ENCODE measurements around the gene RAB5A. TPM values are rescaled to one million over a fixed set of nuclear protein-coding genes. Genes with fewer than 3 reads are reported as not detected.

RAB5A gene
- total and polyA plus RNA-seq, 2 donors (not counting 3 experiments of a cell fraction or from before 2014, with no cell fraction given): 20.6 to 63.8 TPM

DNA sequence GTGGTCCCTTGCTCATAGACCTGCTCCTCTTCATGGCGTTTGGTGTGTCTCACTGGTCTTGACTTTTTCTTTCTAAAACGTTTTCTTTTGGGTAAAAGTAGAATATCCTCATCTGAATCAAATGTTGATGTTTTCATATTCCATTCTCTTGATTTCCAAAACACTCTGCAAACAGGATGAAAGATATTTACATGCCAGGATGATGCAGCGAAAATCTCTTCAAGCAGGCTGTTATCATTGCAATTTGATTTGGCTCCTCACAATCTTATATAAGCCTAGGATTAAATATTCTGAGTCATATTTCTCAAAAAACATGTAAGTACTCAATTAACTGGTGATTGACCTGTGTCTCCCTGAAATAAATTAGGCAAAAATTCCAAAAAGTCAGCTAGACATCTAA lies 55.0 kb downstream of the RAB5A start:
- Histone ChIP-seq H3K9me3 (replicated peaks; ENCODE audit: control insufficient read depth, insufficient read depth, low read length) (no peaks in the 10 kb centered on the region), H3K27ac (ENCODE audit: insufficient read depth, low read depth, low read length) (no peak overlapping the region), H3K4me1 (ENCODE audit: control insufficient read depth, extremely low read depth, insufficient read depth, low read length) (no peaks in the 10 kb centered on the region), H3K79me2 (ENCODE audit: control insufficient read depth, insufficient read depth, low read length) (no peaks in the 10 kb centered on the region), H3K27me3 (ENCODE audit: control insufficient read depth in 2 of 2, insufficient read depth in 2 of 2, low read length in 2 of 2) (no peaks in the 10 kb centered on the region), H3K9me1 (replicated peaks; ENCODE audit: control insufficient read depth, extremely low read depth, insufficient read depth, low read length) (no peaks in the 10 kb centered on the region), H2AFZ (ENCODE audit: low read depth, low read length) (no peak overlapping the region), H3K4me2 (ENCODE audit: insufficient read depth, low read length) (no peak overlapping the region), H3K4me3 (replicated peaks in 1 of 3; ENCODE audit: insufficient read depth in 1 of 3, low read depth in 1 of 3, low read length in 3 of 3) (no peak overlapping the region), H4K20me1 (replicated peaks; ENCODE audit: control insufficient read depth, extremely low read depth, insufficient read depth, low read length) (no peaks in the 10 kb centered on the region), H3K36me3 (ENCODE audit: control insufficient read depth in 2 of 2, extremely low read depth in 1 of 2, insufficient read depth in 2 of 2, low read length in 2 of 2) (no peaks in the 10 kb centered on the region), H3K9ac (replicated peaks; ENCODE audit: extremely low read depth, insufficient read depth, low read length) (no peak overlapping the region)
- intact Hi-C loops (cut with micrococcal nuclease): no loop called here
- no TSS peak for BruUV-seq (replicated peaks)
- POLR2A ChIA-PET: no interaction called here
- dilution Hi-C loops (cut with MboI; ENCODE audit: extremely low pct_ligation_motif_present, low sequenced_read_pairs): no loop called here
- FAIRE-seq (no peak), DNase-seq (ENCODE audit: low read depth, low spot score) (no peak)
- CTCF ChIA-PET: no interaction called here
- TF ChIP-seq, protein P1, sequence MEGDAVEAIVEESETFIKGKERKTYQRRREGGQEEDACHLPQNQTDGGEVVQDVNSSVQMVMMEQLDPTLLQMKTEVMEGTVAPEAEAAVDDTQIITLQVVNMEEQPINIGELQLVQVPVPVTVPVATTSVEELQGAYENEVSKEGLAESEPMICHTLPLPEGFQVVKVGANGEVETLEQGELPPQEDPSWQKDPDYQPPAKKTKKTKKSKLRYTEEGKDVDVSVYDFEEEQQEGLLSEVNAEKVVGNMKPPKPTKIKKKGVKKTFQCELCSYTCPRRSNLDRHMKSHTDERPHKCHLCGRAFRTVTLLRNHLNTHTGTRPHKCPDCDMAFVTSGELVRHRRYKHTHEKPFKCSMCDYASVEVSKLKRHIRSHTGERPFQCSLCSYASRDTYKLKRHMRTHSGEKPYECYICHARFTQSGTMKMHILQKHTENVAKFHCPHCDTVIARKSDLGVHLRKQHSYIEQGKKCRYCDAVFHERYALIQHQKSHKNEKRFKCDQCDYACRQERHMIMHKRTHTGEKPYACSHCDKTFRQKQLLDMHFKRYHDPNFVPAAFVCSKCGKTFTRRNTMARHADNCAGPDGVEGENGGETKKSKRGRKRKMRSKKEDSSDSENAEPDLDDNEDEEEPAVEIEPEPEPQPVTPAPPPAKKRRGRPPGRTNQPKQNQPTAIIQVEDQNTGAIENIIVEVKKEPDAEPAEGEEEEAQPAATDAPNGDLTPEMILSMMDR (IDR thresholded peaks at IDR 0.05; ENCODE audit: extremely low read depth in 1 of 2, insufficient read depth in 1 of 2, low read depth in 1 of 2, low read length in 2 of 2): no peak

GRCh38 chr3:20007960-20008359 lies 61.1 kb downstream of the RAB5A start:
- TF ChIP-seq EZH2 (IDR thresholded peaks at IDR 0.05; ENCODE audit: borderline replicate concordance, low read depth, low read length, severe bottlenecking): no peak
- TF ChIP-seq POLR2A (IDR thresholded peaks at IDR 0.05; ENCODE audit: low read depth, low read length): no peak
- no peak for TF ChIP-seq GATA2 (IDR thresholded peaks at IDR 0.05; ENCODE audit: insufficient read depth, insufficient read length, low read depth, low read length)
- TF ChIP-seq MYC (IDR thresholded peaks at IDR 0.05; ENCODE audit: low read depth, low read length): no peak
- TF ChIP-seq POLR2AphosphoS5 (IDR thresholded peaks at IDR 0.05; ENCODE audit: insufficient read depth, low read depth, low read length): no peak
- no peak for TF ChIP-seq FOS (IDR thresholded peaks at IDR 0.05; ENCODE audit: borderline replicate concordance, insufficient read depth, low read length)
- TF ChIP-seq, protein P1 (IDR thresholded peaks at IDR 0.05; ENCODE audit: extremely low read depth in 1 of 2, insufficient read depth in 1 of 2, low read depth in 1 of 2, low read length in 2 of 2): no peak
- no peak for TF ChIP-seq JUN (IDR thresholded peaks at IDR 0.05; ENCODE audit: borderline replicate concordance, insufficient read depth, insufficient read length, low read depth)
- POLR2A ChIA-PET: no interaction called here

More at GRCh38 chr3:20007960-20008359, 61.1 kb downstream of the RAB5A start:
- no peaks in the 10 kb centered on the region for H3K36me3 ChIP-seq (ENCODE audit: control insufficient read depth in 2 of 2, extremely low read depth in 1 of 2, insufficient read depth in 2 of 2, low read length in 2 of 2)
- H3K4me1 ChIP-seq (ENCODE audit: control insufficient read depth, extremely low read depth, insufficient read depth, low read length): no peaks in the 10 kb centered on the region
- no peaks in the 10 kb centered on the region for H3K9me3 ChIP-seq (replicated peaks; ENCODE audit: control insufficient read depth, insufficient read depth, low read length)
- DNase-seq (ENCODE audit: low read depth, low spot score) (no peak), FAIRE-seq (no peak)
- CTCF ChIA-PET: no interaction called here
- no peak overlapping the region for H3K27ac ChIP-seq (ENCODE audit: insufficient read depth, low read depth, low read length)
- H4K20me1 ChIP-seq (replicated peaks; ENCODE audit: control insufficient read depth, extremely low read depth, insufficient read depth, low read length): no peaks in the 10 kb centered on the region
- H3K27me3 ChIP-seq (ENCODE audit: control insufficient read depth in 2 of 2, insufficient read depth in 2 of 2, low read length in 2 of 2): no peaks in the 10 kb centered on the region
- no peaks in the 10 kb centered on the region for H3K9me1 ChIP-seq (replicated peaks; ENCODE audit: control insufficient read depth, extremely low read depth, insufficient read depth, low read length)
- H3K4me3 ChIP-seq (replicated peaks in 1 of 3; ENCODE audit: insufficient read depth in 1 of 3, low read depth in 1 of 3, low read length in 3 of 3): no peak overlapping the region
- no TSS peak for BruUV-seq (replicated peaks)
- no peak overlapping the region for H3K9ac ChIP-seq (replicated peaks; ENCODE audit: extremely low read depth, insufficient read depth, low read length)
- no peak overlapping the region for H3K4me2 ChIP-seq (ENCODE audit: insufficient read depth, low read length)
- H2AFZ ChIP-seq (ENCODE audit: low read depth, low read length): no peak overlapping the region
- intact Hi-C loops (cut with micrococcal nuclease) (no loop called here), dilution Hi-C loops (cut with MboI; ENCODE audit: extremely low pct_ligation_motif_present, low sequenced_read_pairs) (no loop called here)
- H3K79me2 ChIP-seq (ENCODE audit: control insufficient read depth, insufficient read depth, low read length): no peaks in the 10 kb centered on the region

All from endothelial cell of umbilical vein (primary cell).